Sigmoid colon (tissue), 7 donors: Measurements from ENCODE around the gene TRIM65. TPM values are rescaled to one million over a fixed set of nuclear protein-coding genes. Genes with fewer than 3 reads are reported as not detected.
"Not testable (repeated sequence)": the region's sequence is repeated elsewhere in the genome, so short reads cannot be mapped to it uniquely, and the experiment has no call there.

Source experiments
- DNase-seq: peaks from one replicate; pipeline ENCODE4 v3.0.0-alpha.2; 2019
- H3K27ac ChIP-seq, 4 donors: fragments of 200-600 bp; sonication (generic); one replicate each; pipeline ENCODE4 v1.5.1; 2016 to 2019; ENCODE audit warnings: mild to moderate bottlenecking in 1 of 4
- H3K27me3 ChIP-seq, 3 donors: fragments of 200-600 bp; sonication (generic); one replicate each; pipeline ENCODE4 v1.5.1; 2019; ENCODE audit warnings: mild to moderate bottlenecking in 1 of 3
- H3K36me3 ChIP-seq, 4 donors: fragments of 200-600 bp; sonication (generic); one replicate each; pipeline ENCODE4 v1.5.1; 2016 to 2019
- H3K4me1 ChIP-seq, 4 donors: fragments of 200-600 bp; sonication (generic); one replicate each; pipeline ENCODE4 v1.5.1; 2017 to 2019
- H3K4me3 ChIP-seq, 4 donors: fragments of 200-600 bp; sonication (generic); one replicate each; pipeline ENCODE4 v1.5.1; 2017 to 2019; ENCODE audit warnings: mild to moderate bottlenecking in 2 of 4, moderate library complexity in 1 of 4
- H3K9me3 ChIP-seq, 4 donors: fragments of 200-600 bp in 3 of 4; sonication (generic) in 3 of 4; one replicate each; pipeline versions ENCODE4 v1.5.1 to v1.6.1; 2013 to 2019
- EP300 ChIP-seq, 4 donors: sonication (generic); formaldehyde crosslinking; IDR thresholded peaks; one replicate each; pipeline ENCODE4 v1.6.1; 2017; ENCODE audit warnings: antibody characterized with exemption in 4 of 4
- POLR2A ChIP-seq, 2 donors: fragments of 450-650 bp; IDR thresholded peaks; one replicate each; pipeline ENCODE4 v1.6.1; 2016; ENCODE audit warnings: antibody characterized with exemption in 2 of 2, mild to moderate bottlenecking in 2 of 2, moderate library complexity in 2 of 2
- POLR2AphosphoS5 ChIP-seq, 4 donors: sonication (generic); formaldehyde crosslinking; IDR thresholded peaks; one replicate each; pipeline ENCODE4 v1.6.1; 2017; ENCODE audit warnings: antibody characterized with exemption in 4 of 4
- WGBS, 2 donors: extraction: QIAGEN DNeasy Blood & Tissue Kit; methylation state at CpG; one replicate each; pipeline ENCODE4 v1.1.7; 2013; 5-methylcytosine and 5-hydroxymethylcytosine counted together
- intact Hi-C: fragments of 100-400 bp; cut with DNase I; formaldehyde crosslinking; loops from one replicate; pipeline ENCODE4 v1.15.1; 2023
- polyA plus RNA-seq, 3 donors: library from polyadenylated mRNA; stranded (reverse); fragments of 200-250 nt; gene quantifications; one replicate each; pipeline ENCODE4 v1.2.3, GENCODE V29; 2013
- total RNA-seq, 4 donors: library from RNA; depleted of rRNA; stranded (reverse); fragments of >200 nt; gene quantifications; one replicate each; pipeline ENCODE4 v1.1.0, GENCODE V29; 2016
- TF ChIP-seq, protein P1 (sequence below), 4 experiments: fragments of 450-650 bp in 3 of 4; fragments of 200-600 bp in 1 of 4; IDR thresholded peaks; one replicate each; pipeline ENCODE4 v1.5.1; 2016 to 2019; ENCODE audit warnings: antibody characterized with exemption in 4 of 4, mild to moderate bottlenecking in 3 of 4, moderate library complexity in 2 of 4
- donor health status: healthy with polysubstance abuse.
- donor health status: Bipolar disorder and iron deficiency.
- donor health status: healthy.

The TRIM65 gene
- total and polyA plus RNA-seq, 7 donors: 7.2 to 27.5 (median 22.4) TPM

DNA sequence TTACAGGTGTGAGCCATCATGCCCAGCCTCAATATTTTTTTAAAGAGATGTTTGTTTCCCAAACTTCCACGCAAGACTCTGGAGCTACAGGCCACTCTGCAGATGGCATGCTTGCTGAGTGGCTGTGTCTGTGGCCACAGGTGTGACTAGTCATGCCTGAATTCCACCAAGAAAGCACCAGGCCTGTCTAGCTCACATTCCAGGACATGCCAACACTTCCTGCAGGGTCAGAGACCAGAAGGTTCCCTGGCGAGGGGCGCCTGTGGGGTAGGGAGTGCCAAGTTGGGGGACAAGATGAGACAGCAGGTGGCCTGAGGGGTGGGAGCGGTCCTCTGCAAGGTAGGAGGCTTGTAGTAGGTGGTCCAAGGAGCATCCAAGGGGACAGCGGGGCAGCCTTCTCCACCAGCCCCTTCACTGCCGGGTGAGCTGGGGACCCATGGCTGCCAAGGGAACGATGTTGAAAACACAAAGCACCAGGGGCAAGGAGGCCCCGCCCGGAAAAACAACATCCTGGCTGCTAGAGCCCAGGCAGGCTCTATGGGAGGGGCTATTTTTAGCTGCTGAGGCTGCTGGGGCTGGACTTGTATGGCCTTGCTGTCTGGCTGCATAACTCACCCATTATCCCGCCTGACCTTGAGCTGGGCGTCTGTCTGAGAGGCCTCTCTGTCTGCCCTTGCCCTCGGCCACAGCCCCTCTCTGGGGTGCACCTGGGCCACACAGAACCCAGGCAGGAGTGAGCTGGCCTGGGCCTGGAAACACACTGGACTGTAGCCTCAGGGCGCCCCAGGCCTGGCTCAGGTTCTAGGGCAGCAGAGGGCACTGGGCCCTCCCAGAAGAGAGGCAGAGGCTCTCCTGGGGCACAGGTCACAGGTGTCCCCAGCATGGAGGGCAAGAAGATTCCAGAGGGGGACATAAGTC is 24.1 kb downstream of the TRIM65 start:
- Histone ChIP-seq H3K4me1 (peaks cover 5 to 89% (median 82%) of the 10 kb centered on the region in 4 donors), H3K27me3 (no peaks in the 10 kb centered on the region), H3K4me3 (peak overlapping the region in 1 of 4 donors; percentile 0), H3K9me3 (no peaks in the 10 kb centered on the region), H3K36me3 (peaks cover 0 to 19% (median 12%) of the 10 kb centered on the region in 4 donors), H3K27ac (peak overlapping the region; percentile 95 to 98 (median 97))
- intact Hi-C loops: no loop called here
- TF ChIP-seq, protein P1, sequence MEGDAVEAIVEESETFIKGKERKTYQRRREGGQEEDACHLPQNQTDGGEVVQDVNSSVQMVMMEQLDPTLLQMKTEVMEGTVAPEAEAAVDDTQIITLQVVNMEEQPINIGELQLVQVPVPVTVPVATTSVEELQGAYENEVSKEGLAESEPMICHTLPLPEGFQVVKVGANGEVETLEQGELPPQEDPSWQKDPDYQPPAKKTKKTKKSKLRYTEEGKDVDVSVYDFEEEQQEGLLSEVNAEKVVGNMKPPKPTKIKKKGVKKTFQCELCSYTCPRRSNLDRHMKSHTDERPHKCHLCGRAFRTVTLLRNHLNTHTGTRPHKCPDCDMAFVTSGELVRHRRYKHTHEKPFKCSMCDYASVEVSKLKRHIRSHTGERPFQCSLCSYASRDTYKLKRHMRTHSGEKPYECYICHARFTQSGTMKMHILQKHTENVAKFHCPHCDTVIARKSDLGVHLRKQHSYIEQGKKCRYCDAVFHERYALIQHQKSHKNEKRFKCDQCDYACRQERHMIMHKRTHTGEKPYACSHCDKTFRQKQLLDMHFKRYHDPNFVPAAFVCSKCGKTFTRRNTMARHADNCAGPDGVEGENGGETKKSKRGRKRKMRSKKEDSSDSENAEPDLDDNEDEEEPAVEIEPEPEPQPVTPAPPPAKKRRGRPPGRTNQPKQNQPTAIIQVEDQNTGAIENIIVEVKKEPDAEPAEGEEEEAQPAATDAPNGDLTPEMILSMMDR (IDR thresholded peaks at IDR 0.05): no peak
- TF ChIP-seq POLR2A (IDR thresholded peaks at IDR 0.05) (peak in 1 of 2 donors; percentile 43), POLR2AphosphoS5 (IDR thresholded peaks at IDR 0.05) (peak in 3 of 4 donors; percentile 74 to 78 (median 75)), EP300 (IDR thresholded peaks at IDR 0.05) (peak in 2 of 4 donors; percentile 39 to 54)
- 33 to 48% methylated on average over 13 of the region's 13 CpGs for WGBS, 2 donors
- peak; percentile 95 for DNase-seq

DNA sequence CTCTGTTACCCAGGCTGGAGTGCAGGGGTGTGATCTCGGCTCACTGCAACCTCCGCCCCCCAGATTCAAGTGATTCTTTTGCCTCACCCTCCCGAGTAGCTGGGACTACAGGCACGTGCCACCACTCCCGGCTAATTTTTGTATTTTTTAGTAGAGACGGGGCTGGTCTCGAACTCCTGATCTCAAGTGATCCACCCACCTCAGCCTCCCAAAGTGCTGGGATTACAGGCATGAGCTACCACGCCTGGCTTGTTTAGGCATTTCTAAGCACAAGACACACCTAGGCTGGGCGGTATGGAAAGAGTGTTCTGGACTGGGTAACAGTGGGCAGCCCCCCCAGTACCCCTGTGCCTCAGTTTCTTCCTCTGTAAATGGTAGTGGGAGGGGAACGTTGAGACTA is 26.5 kb downstream of the TRIM65 start:
- peaks cover 5 to 72% (median 64%) of the 10 kb centered on the region in 4 donors for H3K4me1 ChIP-seq
- H3K27me3 ChIP-seq, intact Hi-C loops, DNase-seq, H3K9me3 ChIP-seq: not testable (repeated sequence)
- peak overlapping the region; percentile 95 to 98 (median 97) for H3K27ac ChIP-seq
- peak overlapping the region in 3 of 4 donors; percentile 16 to 36 (median 31) for H3K4me3 ChIP-seq
- peaks cover 0 to 15% (median 12%) of the 10 kb centered on the region in 4 donors for H3K36me3 ChIP-seq
- WGBS, 2 donors: 78 to 82% methylated on average over 10 of the region's 10 CpGs

GRCh38 chr17:75869282-75870141 is 27.2 kb downstream of the TRIM65 start:
- TF ChIP-seq POLR2AphosphoS5 (IDR thresholded peaks at IDR 0.05) (peak in 3 of 4 donors; percentile 38 to 75 (median 58)), EP300 (IDR thresholded peaks at IDR 0.05) (no peak), POLR2A (IDR thresholded peaks at IDR 0.05) (no peak)
- TF ChIP-seq, protein P1 (IDR thresholded peaks at IDR 0.05): no peak
- Histone ChIP-seq H3K4me1 (peaks cover 5 to 71% (median 63%) of the 10 kb centered on the region in 4 donors), H3K27me3 (no peaks in the 10 kb centered on the region), H3K4me3 (peak overlapping the region; percentile 16 to 36 (median 24)), H3K36me3 (peaks cover 0 to 9% (median 6%) of the 10 kb centered on the region in 4 donors), H3K9me3 (no peaks in the 10 kb centered on the region), H3K27ac (peak overlapping the region; percentile 95 to 98 (median 97))
- intact Hi-C loops: no loop called here
- 32 to 59% methylated on average over 23 of the region's 23 CpGs for WGBS, 2 donors
- peak; percentile 85 for DNase-seq

DNA sequence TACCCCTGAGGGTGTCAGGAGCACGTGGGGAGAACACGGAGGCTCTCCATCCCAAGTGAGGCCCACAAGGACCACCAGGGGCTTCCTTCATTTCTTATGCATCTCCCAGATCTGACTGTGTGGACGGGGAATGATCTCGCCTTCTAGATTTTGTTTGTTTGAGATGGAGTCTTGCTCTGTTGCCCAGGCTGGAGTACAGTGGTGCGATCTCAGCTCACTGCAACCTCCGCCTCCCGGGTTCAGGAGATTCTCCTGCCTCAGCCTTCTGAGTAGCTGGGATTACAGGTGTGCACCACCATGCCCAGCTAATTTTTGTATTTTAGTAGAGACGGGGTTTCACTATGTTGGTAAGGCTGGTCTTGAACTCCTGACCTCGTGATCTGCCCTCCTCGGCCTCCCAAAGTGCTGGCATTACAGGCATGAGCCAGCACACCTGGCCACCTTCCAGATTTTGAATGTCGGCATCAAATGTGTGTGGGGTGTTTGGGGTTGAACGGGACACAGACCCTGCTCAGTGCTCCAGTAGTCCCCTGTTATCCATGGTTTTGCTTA is 27.9 kb downstream of the TRIM65 start:
- H3K27me3 ChIP-seq, DNase-seq, H3K4me3 ChIP-seq, H3K36me3 ChIP-seq, H3K9me3 ChIP-seq, intact Hi-C loops: not testable (repeated sequence)
- Histone ChIP-seq H3K27ac (peak overlapping the region; percentile 95 to 98 (median 97)), H3K4me1 (peaks cover 5 to 69% (median 61%) of the 10 kb centered on the region in 4 donors)
- 72 to 87% methylated on average over 12 of the region's 12 CpGs for WGBS, 2 donors

DNA sequence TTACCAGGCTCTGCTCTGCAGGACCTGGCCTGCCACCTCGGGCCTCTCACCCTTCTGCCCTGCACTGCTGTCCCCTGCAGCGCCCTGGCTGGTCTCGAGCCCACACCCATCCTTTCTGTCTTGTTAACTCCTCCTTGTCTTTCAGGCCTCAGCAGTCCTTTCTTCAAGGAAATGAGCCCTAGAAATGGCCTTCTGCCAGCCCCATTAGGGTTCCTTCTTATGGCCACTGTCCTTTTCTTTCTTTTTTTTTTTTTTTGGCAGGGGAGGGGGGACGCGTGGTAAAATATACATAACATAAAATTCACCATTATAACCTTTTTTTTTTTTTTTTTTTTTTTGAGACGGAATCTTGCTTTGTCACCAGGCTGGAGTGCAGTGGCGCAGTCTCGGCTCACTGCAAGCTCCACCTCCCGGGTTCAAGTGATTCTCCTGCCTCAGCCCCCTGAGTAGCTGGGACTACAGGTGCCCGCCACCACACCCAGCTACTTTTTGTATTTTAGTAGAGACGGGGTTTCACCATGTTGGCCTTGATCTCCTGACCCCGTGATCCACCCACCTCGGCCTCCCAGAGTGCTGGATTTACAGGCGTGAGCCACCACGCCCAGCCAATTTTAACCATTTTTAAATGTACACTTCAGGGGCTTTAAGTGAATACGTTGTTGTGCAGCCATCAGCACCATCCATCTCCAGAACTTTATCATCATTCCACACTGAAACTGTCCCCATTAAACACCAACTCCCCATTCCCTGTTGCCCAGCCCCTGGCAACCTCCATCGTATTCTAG is 31.2 kb downstream of the TRIM65 start:
- DNase-seq, H3K4me3 ChIP-seq, H3K36me3 ChIP-seq, H3K9me3 ChIP-seq, intact Hi-C loops, H3K27me3 ChIP-seq: not testable (repeated sequence)
- Histone ChIP-seq H3K4me1 (peaks cover 0 to 48% (median 40%) of the 10 kb centered on the region in 4 donors), H3K27ac (peak overlapping the region; percentile 69 to 81 (median 72))
- WGBS, 2 donors: 52 to 82% methylated on average over 17 of the region's 17 CpGs

DNA sequence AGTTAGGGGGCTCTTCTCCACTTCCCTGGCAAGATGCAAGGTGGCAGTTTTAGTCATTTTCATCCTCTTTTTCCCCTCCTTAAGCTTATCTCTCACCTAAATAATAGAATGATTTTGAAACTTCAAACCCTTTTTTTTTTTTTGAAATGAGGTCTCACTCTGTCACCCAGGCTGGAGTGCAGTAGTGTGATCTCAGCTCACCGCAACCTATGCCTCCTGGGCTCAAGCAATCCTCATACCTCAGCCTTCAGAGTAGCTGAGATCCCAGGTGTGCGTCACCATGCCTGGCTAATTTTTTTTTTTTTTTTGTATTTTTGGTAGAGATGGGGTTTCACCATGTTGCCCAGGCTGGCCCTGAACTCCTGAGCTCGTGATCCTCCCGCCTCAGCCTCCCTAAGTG is 31.9 kb downstream of the TRIM65 start:
- WGBS, 2 donors: 79 to 80% methylated on average over 4 of the region's 4 CpGs
- peaks cover 0 to 41% (median 33%) of the 10 kb centered on the region in 4 donors for H3K4me1 ChIP-seq

More for the DNA sequence above, 31.9 kb downstream of the TRIM65 start:
- H3K27me3 ChIP-seq, H3K9me3 ChIP-seq, intact Hi-C loops, H3K4me3 ChIP-seq, DNase-seq, H3K36me3 ChIP-seq: not testable (repeated sequence)
- H3K27ac ChIP-seq: peak overlapping the region; percentile 69 to 81 (median 72)
